SK-N-SH (cell line): ENCODE measurements around the gene SLC25A20.

ENCODE experiments used
- FOSL2 ChIP-seq: IDR thresholded peaks from 2 replicates; pipeline ENCODE4 v1.4.0; 2012; ENCODE audit warnings: low read depth, mild to moderate bottlenecking, moderate library complexity, borderline replicate concordance
- GATA2 ChIP-seq: sonication (generic); formaldehyde crosslinking; IDR thresholded peaks from 2 replicates; pipeline ENCODE4 v1.5.0; 2020; ENCODE audit warnings: mild to moderate bottlenecking, missing genetic modification reagents
- MXI1 ChIP-seq: IDR thresholded peaks from 2 replicates; pipeline ENCODE4 v1.6.1; 2012; ENCODE audit warnings: mild to moderate bottlenecking, low read depth, low read length, improper control_type of control experiment
- POLR2AphosphoS5 ChIP-seq: IDR thresholded peaks from 2 replicates; pipeline ENCODE4 v1.6.1; 2012; ENCODE audit warnings: low read depth, low read length
- RAD21 ChIP-seq: IDR thresholded peaks from 2 replicates; pipeline ENCODE4 v1.6.1; 2012; ENCODE audit warnings: mild to moderate bottlenecking, low read length
- RFX5 ChIP-seq: IDR thresholded peaks from 2 replicates; pipeline ENCODE4 v1.6.1; 2012; ENCODE audit warnings: mild to moderate bottlenecking, improper control_type of control experiment, low read length
- TCF12 ChIP-seq: IDR thresholded peaks from 2 replicates; pipeline ENCODE4 v1.4.0; 2012
- TEAD4 ChIP-seq: IDR thresholded peaks from 2 replicates; pipeline ENCODE4 v1.4.0; 2012; ENCODE audit warnings: mild to moderate bottlenecking, borderline replicate concordance; ENCODE audit not compliant: insufficient read depth
- YY1 ChIP-seq: IDR thresholded peaks from 2 replicates; pipeline ENCODE4 v1.4.0; 2012; ENCODE audit warnings: low read depth, mild to moderate bottlenecking
- TF ChIP-seq, protein P1 (sequence below): IDR thresholded peaks from 2 replicates; pipeline ENCODE4 v1.4.0; 2012; ENCODE audit warnings: low read depth, borderline replicate concordance
- TF ChIP-seq, protein P2 (sequence below): fragments of 200-600 bp; sonication (generic); IDR thresholded peaks from 2 replicates; pipeline ENCODE4 v1.6.1; 2017; ENCODE audit warnings: antibody characterized with exemption, mild to moderate bottlenecking, moderate library complexity
- TF ChIP-seq, protein P3 (sequence below): IDR thresholded peaks from 2 replicates; pipeline ENCODE4; 2012
- TF ChIP-seq, protein P4 (sequence below): IDR thresholded peaks from 2 replicates; pipeline ENCODE4 v1.6.1; 2012; ENCODE audit warnings: mild to moderate bottlenecking, low read depth, low read length, moderate library complexity

DNA sequence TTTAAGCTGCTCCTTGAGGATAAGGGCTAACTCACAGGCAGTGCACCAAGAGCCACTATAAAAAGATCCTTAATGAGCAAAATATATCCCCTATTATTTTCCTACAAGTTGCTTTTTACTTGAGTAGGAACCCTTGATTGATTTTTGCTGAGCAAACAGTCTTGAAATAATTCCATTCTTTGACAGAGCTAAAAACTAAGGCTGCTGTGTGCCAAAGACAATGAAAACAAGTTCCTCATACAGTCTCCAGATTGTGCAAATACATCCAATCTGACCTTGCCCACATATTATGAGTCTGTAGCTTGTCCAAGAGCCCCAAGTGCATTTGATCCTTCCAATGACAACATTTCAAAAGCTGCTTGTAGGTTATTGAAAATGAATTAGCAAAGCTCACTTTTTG is 66.0 kb downstream of the SLC25A20 start:
- TF ChIP-seq POLR2AphosphoS5 (no peak), TCF12 (no peak), RAD21 (no peak), GATA2 (no peak), MXI1 (no peak), YY1 (no peak), TEAD4 (no peak), RFX5 (no peak), FOSL2 (no peak)
- TF ChIP-seq, protein P1, sequence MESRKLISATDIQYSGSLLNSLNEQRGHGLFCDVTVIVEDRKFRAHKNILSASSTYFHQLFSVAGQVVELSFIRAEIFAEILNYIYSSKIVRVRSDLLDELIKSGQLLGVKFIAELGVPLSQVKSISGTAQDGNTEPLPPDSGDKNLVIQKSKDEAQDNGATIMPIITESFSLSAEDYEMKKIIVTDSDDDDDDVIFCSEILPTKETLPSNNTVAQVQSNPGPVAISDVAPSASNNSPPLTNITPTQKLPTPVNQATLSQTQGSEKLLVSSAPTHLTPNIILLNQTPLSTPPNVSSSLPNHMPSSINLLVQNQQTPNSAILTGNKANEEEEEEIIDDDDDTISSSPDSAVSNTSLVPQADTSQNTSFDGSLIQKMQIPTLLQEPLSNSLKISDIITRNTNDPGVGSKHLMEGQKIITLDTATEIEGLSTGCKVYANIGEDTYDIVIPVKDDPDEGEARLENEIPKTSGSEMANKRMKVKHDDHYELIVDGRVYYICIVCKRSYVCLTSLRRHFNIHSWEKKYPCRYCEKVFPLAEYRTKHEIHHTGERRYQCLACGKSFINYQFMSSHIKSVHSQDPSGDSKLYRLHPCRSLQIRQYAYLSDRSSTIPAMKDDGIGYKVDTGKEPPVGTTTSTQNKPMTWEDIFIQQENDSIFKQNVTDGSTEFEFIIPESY: no peak
- TF ChIP-seq, protein P2, sequence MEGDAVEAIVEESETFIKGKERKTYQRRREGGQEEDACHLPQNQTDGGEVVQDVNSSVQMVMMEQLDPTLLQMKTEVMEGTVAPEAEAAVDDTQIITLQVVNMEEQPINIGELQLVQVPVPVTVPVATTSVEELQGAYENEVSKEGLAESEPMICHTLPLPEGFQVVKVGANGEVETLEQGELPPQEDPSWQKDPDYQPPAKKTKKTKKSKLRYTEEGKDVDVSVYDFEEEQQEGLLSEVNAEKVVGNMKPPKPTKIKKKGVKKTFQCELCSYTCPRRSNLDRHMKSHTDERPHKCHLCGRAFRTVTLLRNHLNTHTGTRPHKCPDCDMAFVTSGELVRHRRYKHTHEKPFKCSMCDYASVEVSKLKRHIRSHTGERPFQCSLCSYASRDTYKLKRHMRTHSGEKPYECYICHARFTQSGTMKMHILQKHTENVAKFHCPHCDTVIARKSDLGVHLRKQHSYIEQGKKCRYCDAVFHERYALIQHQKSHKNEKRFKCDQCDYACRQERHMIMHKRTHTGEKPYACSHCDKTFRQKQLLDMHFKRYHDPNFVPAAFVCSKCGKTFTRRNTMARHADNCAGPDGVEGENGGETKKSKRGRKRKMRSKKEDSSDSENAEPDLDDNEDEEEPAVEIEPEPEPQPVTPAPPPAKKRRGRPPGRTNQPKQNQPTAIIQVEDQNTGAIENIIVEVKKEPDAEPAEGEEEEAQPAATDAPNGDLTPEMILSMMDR: no peak
- TF ChIP-seq, protein P3, sequence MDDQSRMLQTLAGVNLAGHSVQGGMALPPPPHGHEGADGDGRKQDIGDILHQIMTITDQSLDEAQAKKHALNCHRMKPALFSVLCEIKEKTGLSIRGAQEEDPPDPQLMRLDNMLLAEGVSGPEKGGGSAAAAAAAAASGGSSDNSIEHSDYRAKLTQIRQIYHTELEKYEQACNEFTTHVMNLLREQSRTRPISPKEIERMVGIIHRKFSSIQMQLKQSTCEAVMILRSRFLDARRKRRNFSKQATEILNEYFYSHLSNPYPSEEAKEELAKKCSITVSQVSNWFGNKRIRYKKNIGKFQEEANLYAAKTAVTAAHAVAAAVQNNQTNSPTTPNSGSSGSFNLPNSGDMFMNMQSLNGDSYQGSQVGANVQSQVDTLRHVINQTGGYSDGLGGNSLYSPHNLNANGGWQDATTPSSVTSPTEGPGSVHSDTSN: no peak
- TF ChIP-seq, protein P4, sequence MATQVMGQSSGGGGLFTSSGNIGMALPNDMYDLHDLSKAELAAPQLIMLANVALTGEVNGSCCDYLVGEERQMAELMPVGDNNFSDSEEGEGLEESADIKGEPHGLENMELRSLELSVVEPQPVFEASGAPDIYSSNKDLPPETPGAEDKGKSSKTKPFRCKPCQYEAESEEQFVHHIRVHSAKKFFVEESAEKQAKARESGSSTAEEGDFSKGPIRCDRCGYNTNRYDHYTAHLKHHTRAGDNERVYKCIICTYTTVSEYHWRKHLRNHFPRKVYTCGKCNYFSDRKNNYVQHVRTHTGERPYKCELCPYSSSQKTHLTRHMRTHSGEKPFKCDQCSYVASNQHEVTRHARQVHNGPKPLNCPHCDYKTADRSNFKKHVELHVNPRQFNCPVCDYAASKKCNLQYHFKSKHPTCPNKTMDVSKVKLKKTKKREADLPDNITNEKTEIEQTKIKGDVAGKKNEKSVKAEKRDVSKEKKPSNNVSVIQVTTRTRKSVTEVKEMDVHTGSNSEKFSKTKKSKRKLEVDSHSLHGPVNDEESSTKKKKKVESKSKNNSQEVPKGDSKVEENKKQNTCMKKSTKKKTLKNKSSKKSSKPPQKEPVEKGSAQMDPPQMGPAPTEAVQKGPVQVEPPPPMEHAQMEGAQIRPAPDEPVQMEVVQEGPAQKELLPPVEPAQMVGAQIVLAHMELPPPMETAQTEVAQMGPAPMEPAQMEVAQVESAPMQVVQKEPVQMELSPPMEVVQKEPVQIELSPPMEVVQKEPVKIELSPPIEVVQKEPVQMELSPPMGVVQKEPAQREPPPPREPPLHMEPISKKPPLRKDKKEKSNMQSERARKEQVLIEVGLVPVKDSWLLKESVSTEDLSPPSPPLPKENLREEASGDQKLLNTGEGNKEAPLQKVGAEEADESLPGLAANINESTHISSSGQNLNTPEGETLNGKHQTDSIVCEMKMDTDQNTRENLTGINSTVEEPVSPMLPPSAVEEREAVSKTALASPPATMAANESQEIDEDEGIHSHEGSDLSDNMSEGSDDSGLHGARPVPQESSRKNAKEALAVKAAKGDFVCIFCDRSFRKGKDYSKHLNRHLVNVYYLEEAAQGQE: no peak
